Metanephros (tissue), 1 donor: ENCODE data around the gene RHCE. TPM values are rescaled to one million over a fixed set of nuclear protein-coding genes. Genes with fewer than 3 reads are reported as not detected.

Source experiments
- total RNA-seq: library from RNA; depleted of rRNA; stranded (reverse); fragments of >200 nt; gene quantifications from one replicate; pipeline ENCODE4 v1.2.3, GENCODE V29; 2014

RHCE gene
- total RNA-seq: 4.9 TPM

DNA sequence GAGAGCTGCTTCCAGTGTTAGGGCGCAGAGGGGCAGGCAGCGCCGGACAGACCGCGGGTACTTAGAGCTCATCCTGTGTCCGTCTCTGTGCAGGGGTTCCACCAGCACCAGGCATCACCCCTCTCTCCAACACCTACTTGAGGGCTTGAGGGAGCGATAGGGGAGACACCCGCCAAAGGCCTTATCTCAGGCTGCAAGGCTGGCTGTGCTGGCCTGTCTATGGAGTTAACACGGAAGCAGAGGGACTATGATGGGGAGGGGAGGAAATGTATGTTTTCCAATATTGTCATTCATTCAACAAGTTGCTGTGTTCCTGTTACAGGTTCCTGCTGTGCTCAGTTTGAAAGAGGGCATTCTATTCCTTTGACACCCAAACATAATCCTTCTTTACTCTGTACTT is at the start of gene RHCE:
TSS of gene RHCE (minus strand) at position 111 of the 400 bp plus-strand sequence. CDS start at position 72, 39 bp downstream.

DNA sequence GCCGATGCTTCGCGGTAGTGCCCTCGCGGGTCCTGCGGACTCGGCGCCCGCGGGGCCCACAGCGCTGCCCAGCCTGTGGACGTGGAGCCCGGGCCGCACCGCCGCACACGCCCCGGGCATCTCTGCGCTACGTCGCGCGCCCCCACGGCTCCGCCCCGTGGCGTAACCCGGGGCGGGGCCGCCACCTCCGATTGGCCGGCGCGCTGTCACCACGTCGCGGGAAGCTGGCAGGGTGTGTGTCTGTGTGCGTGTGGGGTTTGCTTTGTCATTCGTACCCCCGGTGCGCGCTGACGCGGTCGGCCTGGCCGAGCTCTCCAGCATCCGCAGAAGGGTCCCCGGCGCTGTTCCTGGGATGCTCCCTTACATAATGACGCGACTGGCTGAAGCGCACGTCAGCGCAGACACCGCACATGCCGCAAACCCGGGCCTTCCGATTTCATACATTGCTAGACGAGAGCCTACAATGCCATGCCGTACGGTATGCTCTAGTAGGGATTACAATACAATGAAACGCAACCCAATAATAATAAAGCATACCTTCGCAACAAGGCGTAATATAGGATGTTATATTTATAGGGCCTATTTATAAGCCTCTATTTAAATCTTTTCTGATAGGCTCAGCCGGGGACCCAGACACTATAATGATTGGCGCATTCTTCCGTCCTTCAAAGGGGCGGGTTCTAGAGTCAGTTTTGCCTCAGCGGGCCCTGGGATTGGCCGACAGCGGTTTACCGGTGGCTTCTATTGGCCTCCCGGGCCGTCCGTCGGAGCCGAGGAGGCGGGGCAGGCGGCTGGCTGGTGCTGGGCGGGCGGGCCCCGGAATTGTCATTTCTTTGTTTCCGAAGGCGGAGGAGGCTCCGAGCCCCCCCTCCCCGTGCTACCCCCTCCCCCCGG is 9.7 kb upstream of the RHCE start, which contains the start of gene MACO1:
TSS of gene MACO1 (plus strand) at position 825 of the 894 bp plus-strand sequence. CDS start 202 bp downstream, outside the sequence.

DNA sequence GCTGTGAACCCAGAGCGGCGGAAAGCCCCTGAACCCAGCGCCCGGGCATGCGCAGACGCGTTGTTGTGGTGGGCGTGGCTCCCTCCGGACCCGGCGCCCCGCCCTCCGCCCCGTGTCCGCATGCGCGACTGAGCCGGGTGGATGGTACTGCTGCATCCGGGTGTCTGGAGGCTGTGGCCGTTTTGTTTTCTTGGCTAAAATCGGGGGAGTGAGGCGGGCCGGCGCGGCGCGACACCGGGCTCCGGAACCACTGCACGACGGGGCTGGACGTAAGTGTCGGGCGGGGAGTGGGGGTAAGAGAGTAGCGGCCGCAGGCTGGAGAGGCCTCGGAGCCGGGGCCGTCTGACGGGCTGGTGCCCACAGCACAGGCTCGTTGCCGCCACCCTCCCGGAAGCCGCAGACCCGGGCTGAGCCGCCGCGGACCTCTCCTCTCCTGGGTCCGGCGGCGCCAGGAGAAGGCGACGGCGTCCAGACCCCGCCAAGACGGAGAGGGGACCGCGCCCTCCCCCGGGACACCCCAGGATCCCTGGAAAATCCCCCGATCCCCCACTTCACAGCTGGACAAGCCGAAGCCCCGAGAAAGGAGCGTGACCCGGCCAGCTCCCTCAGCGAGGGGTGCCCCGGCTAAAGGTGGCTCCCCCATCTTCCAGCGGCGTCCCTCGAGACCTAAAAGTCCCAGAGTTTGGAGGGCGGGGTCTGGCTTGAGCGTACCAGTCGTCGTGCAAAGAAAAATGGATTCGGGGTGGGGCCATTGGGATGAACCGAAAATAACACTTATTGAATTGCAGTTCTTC is 82.2 kb downstream of the RHCE start, which contains the start of gene TMEM50A:
TSS of gene TMEM50A (plus strand) at position 147 of the 794 bp plus-strand sequence. CDS start 2,153 bp downstream, outside the sequence.

Other genes with a start within 250 kb of the RHCE start
- 32.1 TPM for gene SYF2, start 188.3 kb downstream of the RHCE start, total RNA-seq
- 144 TPM for gene RSRP1, start 173.4 kb downstream of the RHCE start, total RNA-seq
- 3.8 TPM for gene RHD, start 148.3 kb downstream of the RHCE start, total RNA-seq
- gene TMEM50A, start 82.5 kb downstream of the RHCE start, total RNA-seq: 82.5 TPM
- 15.5 TPM for gene MACO1, start 10.1 kb upstream of the RHCE start, total RNA-seq
- 12.2 TPM for gene LDLRAP1, start 122.8 kb upstream of the RHCE start, total RNA-seq
- 17.2 TPM for gene MAN1C1, start 196.0 kb upstream of the RHCE start, total RNA-seq